IMR-90 (cell line): ENCODE measurements around the gene CANT1.

ENCODE experiments used
- CEBPB ChIP-seq: IDR thresholded peaks from 2 replicates; pipeline ENCODE4 v1.6.1; 2012; ENCODE audit warnings: low read depth, low read length, improper control_type of control experiment
- FOS ChIP-seq: fragments of 150-350 bp; IDR thresholded peaks from 2 replicates; pipeline ENCODE4 v1.6.1; 2016; ENCODE audit warnings: low read depth, low read length
- MAFK ChIP-seq: IDR thresholded peaks from 2 replicates; pipeline ENCODE4 v1.6.1; 2012; ENCODE audit warnings: low read depth, low read length, improper control_type of control experiment
- POLR2A ChIP-seq: IDR thresholded peaks from 2 replicates; pipeline ENCODE4 v1.6.1; 2012; ENCODE audit warnings: mild to moderate bottlenecking, low read depth, low read length
- RAD21 ChIP-seq: IDR thresholded peaks from 2 replicates; pipeline ENCODE4 v1.6.1; 2012; ENCODE audit warnings: low read length, improper control_type of control experiment
- RFX5 ChIP-seq: IDR thresholded peaks from 2 replicates; pipeline ENCODE4 v1.8.0; 2012; ENCODE audit warnings: low read depth, mild to moderate bottlenecking, low read length, moderate library complexity
- TF ChIP-seq, protein P1 (sequence below): conservative IDR thresholded peaks from 2 replicates; pipeline ENCODE4 v1.5.1; 2012; ENCODE audit warnings: mild to moderate bottlenecking, low read depth, low read length, improper control_type of control experiment
- TF ChIP-seq, protein P2 (sequence below): fragments of 150-350 bp; IDR thresholded peaks from 2 replicates; pipeline ENCODE4 v1.6.1; 2017; ENCODE audit warnings: mild to moderate bottlenecking, antibody characterized with exemption, low read length, low read depth

DNA sequence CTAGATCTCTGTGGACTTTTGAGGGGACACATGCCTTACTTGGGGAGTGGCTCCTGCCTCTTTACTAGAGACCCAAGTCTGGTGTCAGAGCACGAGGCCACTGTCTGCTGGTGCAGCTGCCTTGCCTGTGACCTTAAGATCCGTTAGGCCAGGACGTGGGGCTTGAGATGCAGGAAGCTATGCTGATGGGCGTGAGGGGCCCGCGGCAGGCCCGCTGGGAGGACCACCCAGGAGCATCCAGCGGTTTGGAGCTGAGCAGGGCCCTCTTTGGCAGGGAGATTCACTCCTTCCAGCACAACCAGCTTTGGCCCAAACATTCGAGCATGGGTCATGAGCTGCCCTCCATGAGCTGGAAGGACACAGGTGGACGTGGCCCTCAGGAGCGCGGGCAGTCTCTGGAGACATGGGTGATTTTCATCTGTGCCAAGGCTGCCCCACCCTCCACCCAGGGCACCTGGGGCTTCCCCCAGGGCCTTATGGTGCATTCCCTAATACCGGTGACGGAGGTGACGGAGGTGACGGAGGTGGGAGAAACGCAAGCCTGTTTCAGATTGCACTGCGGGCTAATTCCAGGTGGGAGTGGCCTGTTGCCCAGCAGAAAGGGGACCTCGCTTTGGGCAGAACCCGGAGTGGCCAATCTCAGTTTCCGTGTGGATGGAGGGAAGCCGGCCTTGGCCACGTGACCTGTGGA, 42.5 kb downstream of the CANT1 start:
- TF ChIP-seq POLR2A = no peak
- TF ChIP-seq, protein P1, sequence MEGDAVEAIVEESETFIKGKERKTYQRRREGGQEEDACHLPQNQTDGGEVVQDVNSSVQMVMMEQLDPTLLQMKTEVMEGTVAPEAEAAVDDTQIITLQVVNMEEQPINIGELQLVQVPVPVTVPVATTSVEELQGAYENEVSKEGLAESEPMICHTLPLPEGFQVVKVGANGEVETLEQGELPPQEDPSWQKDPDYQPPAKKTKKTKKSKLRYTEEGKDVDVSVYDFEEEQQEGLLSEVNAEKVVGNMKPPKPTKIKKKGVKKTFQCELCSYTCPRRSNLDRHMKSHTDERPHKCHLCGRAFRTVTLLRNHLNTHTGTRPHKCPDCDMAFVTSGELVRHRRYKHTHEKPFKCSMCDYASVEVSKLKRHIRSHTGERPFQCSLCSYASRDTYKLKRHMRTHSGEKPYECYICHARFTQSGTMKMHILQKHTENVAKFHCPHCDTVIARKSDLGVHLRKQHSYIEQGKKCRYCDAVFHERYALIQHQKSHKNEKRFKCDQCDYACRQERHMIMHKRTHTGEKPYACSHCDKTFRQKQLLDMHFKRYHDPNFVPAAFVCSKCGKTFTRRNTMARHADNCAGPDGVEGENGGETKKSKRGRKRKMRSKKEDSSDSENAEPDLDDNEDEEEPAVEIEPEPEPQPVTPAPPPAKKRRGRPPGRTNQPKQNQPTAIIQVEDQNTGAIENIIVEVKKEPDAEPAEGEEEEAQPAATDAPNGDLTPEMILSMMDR = no peak
- no peak for TF ChIP-seq RFX5
- TF ChIP-seq, protein P2, sequence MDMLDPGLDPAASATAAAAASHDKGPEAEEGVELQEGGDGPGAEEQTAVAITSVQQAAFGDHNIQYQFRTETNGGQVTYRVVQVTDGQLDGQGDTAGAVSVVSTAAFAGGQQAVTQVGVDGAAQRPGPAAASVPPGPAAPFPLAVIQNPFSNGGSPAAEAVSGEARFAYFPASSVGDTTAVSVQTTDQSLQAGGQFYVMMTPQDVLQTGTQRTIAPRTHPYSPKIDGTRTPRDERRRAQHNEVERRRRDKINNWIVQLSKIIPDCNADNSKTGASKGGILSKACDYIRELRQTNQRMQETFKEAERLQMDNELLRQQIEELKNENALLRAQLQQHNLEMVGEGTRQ = no peak
- TF ChIP-seq CEBPB = no peak
- no peak for TF ChIP-seq MAFK
- no peak for TF ChIP-seq RAD21
- TF ChIP-seq FOS = no peak
